H9 (cell line): ENCODE data around the gene ATXN10. TPM values are rescaled to one million over a fixed set of nuclear protein-coding genes. Genes with fewer than 3 reads are reported as not detected.
"Not testable (repeated sequence)": the region's sequence is repeated elsewhere in the genome, so short reads cannot be mapped to it uniquely, and the experiment has no call there.

ENCODE experiments used
- DNase-seq: peaks from one replicate; pipeline ENCODE4 v3.0.0-alpha.2; 2017
- H2AFZ ChIP-seq: one replicate; pipeline ENCODE4 v1.6.1; 2013; ENCODE audit warnings: mild to moderate bottlenecking, low read length, control low read depth, moderate library complexity
- H2AK5ac ChIP-seq: 2 replicates; pipeline ENCODE4 v1.6.1; 2013; ENCODE audit warnings: low read length, control low read depth, mixed read lengths; ENCODE audit not compliant: insufficient read length
- H2BK120ac ChIP-seq: one replicate; pipeline ENCODE4 v1.6.1; 2013; ENCODE audit warnings: low read depth, mild to moderate bottlenecking, low read length, control low read depth, inconsistent platforms; ENCODE audit not compliant: poor library complexity, severe bottlenecking
- H2BK12ac ChIP-seq: 2 replicates; pipeline ENCODE4 v1.6.1; 2013; ENCODE audit warnings: low read length, control low read depth, mixed read lengths, low read depth; ENCODE audit not compliant: insufficient read length
- H2BK15ac ChIP-seq: 2 replicates; pipeline ENCODE4 v1.6.1; 2013; ENCODE audit warnings: low read depth, low read length, control low read depth
- H2BK20ac ChIP-seq: one replicate; pipeline ENCODE4 v1.6.1; 2013; ENCODE audit warnings: low read depth, mild to moderate bottlenecking, low read length, control low read depth, inconsistent platforms; ENCODE audit not compliant: poor library complexity, severe bottlenecking
- H2BK5ac ChIP-seq: 2 replicates; pipeline ENCODE4 v1.6.1; 2013; ENCODE audit warnings: low read length, control low read depth, mixed read lengths; ENCODE audit not compliant: insufficient read length
- H3K14ac ChIP-seq: 2 replicates; pipeline ENCODE4 v1.6.1; 2013; ENCODE audit warnings: low read length, control low read depth; ENCODE audit not compliant: insufficient read depth
- H3K18ac ChIP-seq: 2 replicates; pipeline ENCODE4 v1.6.1; 2013; ENCODE audit warnings: low read depth, mild to moderate bottlenecking, mixed read lengths, low read length, control low read depth; ENCODE audit not compliant: insufficient read length
- H3K23ac ChIP-seq: 2 replicates; pipeline ENCODE4 v1.6.1; 2013; ENCODE audit warnings: low read length, control low read depth, mixed read lengths, low read depth; ENCODE audit not compliant: insufficient read length
- H3K23me2 ChIP-seq: 2 replicates; pipeline ENCODE4 v1.6.1; 2013; ENCODE audit warnings: low read depth, mild to moderate bottlenecking, mixed read lengths, low read length, control low read depth; ENCODE audit not compliant: insufficient read length, poor library complexity, severe bottlenecking
- H3K27ac ChIP-seq: 2 replicates; pipeline ENCODE4 v1.5.1; 2013; ENCODE audit warnings: low read length, control low read depth, mixed read lengths, low read depth; ENCODE audit not compliant: insufficient read length
- H3K27me3 ChIP-seq: 2 replicates; pipeline ENCODE4 v1.6.1; 2013; ENCODE audit warnings: low read length, control low read depth, inconsistent platforms; ENCODE audit not compliant: insufficient read depth
- H3K4ac ChIP-seq: 2 replicates; pipeline ENCODE4 v1.6.1; 2013; ENCODE audit warnings: low read depth, mild to moderate bottlenecking, control low read depth, inconsistent platforms, low read length, moderate library complexity
- H3K4me1 ChIP-seq: 2 replicates; pipeline ENCODE4 v1.6.1; 2013; ENCODE audit warnings: low read length, control low read depth, inconsistent platforms; ENCODE audit not compliant: insufficient read depth
- H3K4me2 ChIP-seq: 2 replicates; pipeline ENCODE4 v1.6.1; 2013; ENCODE audit warnings: low read length, control low read depth, mixed read lengths; ENCODE audit not compliant: insufficient read length, insufficient read depth
- H3K56ac ChIP-seq: 2 replicates; pipeline ENCODE4 v1.6.1; 2013; ENCODE audit warnings: low read depth, mild to moderate bottlenecking, mixed read lengths, low read length, control low read depth; ENCODE audit not compliant: insufficient read length
- H3K79me1 ChIP-seq: 2 replicates; pipeline ENCODE4 v1.6.1; 2013; ENCODE audit warnings: low read depth, mild to moderate bottlenecking, moderate library complexity, low read length, control low read depth, inconsistent platforms; ENCODE audit not compliant: insufficient read depth, poor library complexity, severe bottlenecking
- H3K79me2 ChIP-seq: 2 replicates; pipeline ENCODE4 v1.6.1; 2013; ENCODE audit warnings: low read length, control low read depth, inconsistent platforms; ENCODE audit not compliant: insufficient read depth
- H3K9ac ChIP-seq: 2 replicates; pipeline ENCODE4 v1.6.1; 2013; ENCODE audit warnings: low read length, control low read depth, mixed read lengths; ENCODE audit not compliant: insufficient read length; ENCODE audit errors: extremely low read depth
- H3K9me3 ChIP-seq: one replicate; pipeline ENCODE4 v1.6.1; 2013; ENCODE audit warnings: low read depth, low read length, inconsistent platforms; ENCODE audit not compliant: control insufficient read depth
- H3T11ph ChIP-seq: one replicate; pipeline ENCODE4 v1.6.1; 2013; ENCODE audit warnings: mild to moderate bottlenecking, low read length, control low read depth, inconsistent platforms
- H4K20me1 ChIP-seq: one replicate; pipeline ENCODE4 v1.6.1; 2013; ENCODE audit not compliant: control insufficient read depth, insufficient read length, insufficient read depth
- H4K5ac ChIP-seq: 2 replicates; pipeline ENCODE4 v1.6.1; 2013; ENCODE audit warnings: low read depth, mild to moderate bottlenecking, mixed read lengths, low read length, control low read depth; ENCODE audit not compliant: insufficient read length
- H4K8ac ChIP-seq: replicated peaks from 2 replicates; pipeline ENCODE4 v1.6.1; 2013; ENCODE audit warnings: low read length, control low read depth, mixed read lengths, low read depth; ENCODE audit not compliant: insufficient read length
- H4K91ac ChIP-seq: 2 replicates; pipeline ENCODE4 v1.6.1; 2013; ENCODE audit warnings: low read depth, mild to moderate bottlenecking, moderate library complexity, mixed read lengths, low read length, control low read depth; ENCODE audit not compliant: insufficient read length
- H3K27ac Mint-ChIP-seq, 3 experiments: 2 replicates in 2 of 3; 3 replicates in 1 of 3; pipeline ENCODE4 v1.8.0; 2020 to 2021; ENCODE audit warnings: mixed read lengths in 3 of 3, mild to moderate bottlenecking in 1 of 3, moderate library complexity in 1 of 3
- H3K27me3 Mint-ChIP-seq: 2 replicates; pipeline ENCODE4 v1.8.0; 2021; ENCODE audit warnings: low read depth, mild to moderate bottlenecking, moderate library complexity, mixed read lengths
- H3K36me3 Mint-ChIP-seq, 3 experiments: 2 replicates in 2 of 3; 3 replicates in 1 of 3; pipeline ENCODE4 v1.8.0; 2020 to 2021; ENCODE audit warnings: low read depth in 3 of 3, mixed read lengths in 3 of 3; ENCODE audit not compliant: insufficient read depth in 1 of 3
- H3K4me1 Mint-ChIP-seq, 2 experiments: 2 replicates each; pipeline ENCODE4 v1.8.0; 2020; ENCODE audit warnings: mixed read lengths in 2 of 2
- H3K4me3 Mint-ChIP-seq, 2 experiments: 2 replicates in 1 of 2; 3 replicates in 1 of 2; pipeline ENCODE4 v1.8.0; 2020 to 2021; ENCODE audit warnings: mild to moderate bottlenecking in 2 of 2, mixed read lengths in 2 of 2, moderate library complexity in 1 of 2
- H3K9me3 Mint-ChIP-seq, 2 experiments: 2 replicates in 1 of 2; 3 replicates in 1 of 2; pipeline ENCODE4 v1.8.0; 2020; ENCODE audit warnings: mild to moderate bottlenecking in 2 of 2, mixed read lengths in 2 of 2, moderate library complexity in 1 of 2
- WGBS: extraction: QIAGEN DNeasy Blood & Tissue Kit; methylation state at CpG from one replicate; pipeline ENCODE4 v1.1.7; 2013; ENCODE audit warnings: missing lambda C conversion rate, low lambda C conversion rate, mixed read lengths; ENCODE audit not compliant: insufficient read length; ENCODE audit errors: extremely low coverage; 5-methylcytosine and 5-hydroxymethylcytosine counted together
- total RNA-seq: library from RNA; stranded (reverse); gene quantifications from 2 replicates; pipeline ENCODE4 v1.2.1, GENCODE V29; 2021
- TF ChIP-seq, protein P1 (sequence below): fragments of 200-600 bp; sonication (generic); conservative IDR thresholded peaks from 3 replicates; pipeline ENCODE4 v1.8.0; 2021; ENCODE audit warnings: antibody characterized with exemption, mild to moderate bottlenecking

Gene ATXN10
- total RNA-seq, 1 experiment from 2014 or later = 210 TPM

GRCh38 chr22:45621836-45622600 lies 49.6 kb upstream of the ATXN10 start:
- no peak overlapping the region for H3K18ac ChIP-seq
- no peak for DNase-seq
- H4K8ac ChIP-seq = no peak overlapping the region
- no peak overlapping the region for H2BK15ac ChIP-seq
- no peak overlapping the region for H2AFZ ChIP-seq
- Mint-ChIP-seq H3K4me1 (peaks cover 7 to 18% of the 10 kb centered on the region in 2 experiments), H3K36me3 (peaks cover 1 to 7% (median 5%) of the 10 kb centered on the region in 3 experiments; a peak in 4 of 7 replicates), H3K27me3 (peaks cover 11% of the 10 kb centered on the region), H3K4me3 (no peak overlapping the region), H3K9me3 (peaks cover 8% of the 10 kb centered on the region in 2 experiments), H3K27ac (no peak overlapping the region)
- no peak overlapping the region for H4K5ac ChIP-seq
- H2AK5ac ChIP-seq = no peak overlapping the region
- no peaks in the 10 kb centered on the region for H4K20me1 ChIP-seq
- H3K27ac ChIP-seq = no peak overlapping the region
- peaks cover 3% of the 10 kb centered on the region; the same call in 1 of the 2 replicates for H3K4me1 ChIP-seq
- no peak overlapping the region for H3T11ph ChIP-seq
- H3K4ac ChIP-seq = no peak overlapping the region
- no peaks in the 10 kb centered on the region for H3K79me2 ChIP-seq
- H2BK20ac ChIP-seq = no peak overlapping the region
- H2BK120ac ChIP-seq = no peak overlapping the region
- no peak overlapping the region for H2BK12ac ChIP-seq
- no peaks in the 10 kb centered on the region for H3K27me3 ChIP-seq
- WGBS = no CpG with 5 or more reads among the region's 11 CpGs
- H3K4me2 ChIP-seq = no peak overlapping the region
- H3K56ac ChIP-seq = no peak overlapping the region
- no peaks in the 10 kb centered on the region for H3K79me1 ChIP-seq
- H2BK5ac ChIP-seq = no peak overlapping the region
- H3K9ac ChIP-seq = no peak overlapping the region
- no peaks in the 10 kb centered on the region for H3K23me2 ChIP-seq
- no peak overlapping the region for H3K23ac ChIP-seq
- H4K91ac ChIP-seq = no peak overlapping the region
- no peak overlapping the region for H3K14ac ChIP-seq
- H3K9me3 ChIP-seq = no peaks in the 10 kb centered on the region
- TF ChIP-seq, protein P1, sequence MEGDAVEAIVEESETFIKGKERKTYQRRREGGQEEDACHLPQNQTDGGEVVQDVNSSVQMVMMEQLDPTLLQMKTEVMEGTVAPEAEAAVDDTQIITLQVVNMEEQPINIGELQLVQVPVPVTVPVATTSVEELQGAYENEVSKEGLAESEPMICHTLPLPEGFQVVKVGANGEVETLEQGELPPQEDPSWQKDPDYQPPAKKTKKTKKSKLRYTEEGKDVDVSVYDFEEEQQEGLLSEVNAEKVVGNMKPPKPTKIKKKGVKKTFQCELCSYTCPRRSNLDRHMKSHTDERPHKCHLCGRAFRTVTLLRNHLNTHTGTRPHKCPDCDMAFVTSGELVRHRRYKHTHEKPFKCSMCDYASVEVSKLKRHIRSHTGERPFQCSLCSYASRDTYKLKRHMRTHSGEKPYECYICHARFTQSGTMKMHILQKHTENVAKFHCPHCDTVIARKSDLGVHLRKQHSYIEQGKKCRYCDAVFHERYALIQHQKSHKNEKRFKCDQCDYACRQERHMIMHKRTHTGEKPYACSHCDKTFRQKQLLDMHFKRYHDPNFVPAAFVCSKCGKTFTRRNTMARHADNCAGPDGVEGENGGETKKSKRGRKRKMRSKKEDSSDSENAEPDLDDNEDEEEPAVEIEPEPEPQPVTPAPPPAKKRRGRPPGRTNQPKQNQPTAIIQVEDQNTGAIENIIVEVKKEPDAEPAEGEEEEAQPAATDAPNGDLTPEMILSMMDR = no peak

- not testable (repeated sequence) for H3K18ac ChIP-seq, H3K4me3 Mint-ChIP-seq, H3K36me3 Mint-ChIP-seq, H3K4me1 ChIP-seq, H3K23ac ChIP-seq, H2BK120ac ChIP-seq, H3K23me2 ChIP-seq, H3K56ac ChIP-seq, H3K79me1 ChIP-seq, H3K9me3 Mint-ChIP-seq, H3K4me2 ChIP-seq, H2AFZ ChIP-seq, H2BK15ac ChIP-seq, H2BK5ac ChIP-seq, H2AK5ac ChIP-seq, H2BK12ac ChIP-seq, H3K27ac Mint-ChIP-seq, H4K20me1 ChIP-seq, H4K5ac ChIP-seq, H2BK20ac ChIP-seq, H4K91ac ChIP-seq, H3K79me2 ChIP-seq, H3K9ac ChIP-seq, DNase-seq, H3K27me3 ChIP-seq, H3K4ac ChIP-seq, H3K27ac ChIP-seq, H3T11ph ChIP-seq, H3K14ac ChIP-seq, H3K9me3 ChIP-seq, H4K8ac ChIP-seq
- no CpG with 5 or more reads among the region's 3 CpGs for WGBS
- Mint-ChIP-seq H3K27me3 (peaks cover 11% of the 10 kb centered on the region), H3K4me1 (peaks cover 4 to 20% of the 10 kb centered on the region in 2 experiments)
Observed at GRCh38 chr22:45623464-45624145, 48.0 kb upstream of the ATXN10 start.
